NK-92 (cell line): ENCODE results near the gene BCL2.
A peak's percentile ranks its signal among the peaks of the same experiment; 100 is the strongest.

ENCODE experiments used
- DNase-seq: peaks from one replicate; lab custom pipeline; 2025; ENCODE audit not compliant: unreplicated experiment; lab: John Stamatoyannopoulos, UW

BCL2 gene

DNA sequence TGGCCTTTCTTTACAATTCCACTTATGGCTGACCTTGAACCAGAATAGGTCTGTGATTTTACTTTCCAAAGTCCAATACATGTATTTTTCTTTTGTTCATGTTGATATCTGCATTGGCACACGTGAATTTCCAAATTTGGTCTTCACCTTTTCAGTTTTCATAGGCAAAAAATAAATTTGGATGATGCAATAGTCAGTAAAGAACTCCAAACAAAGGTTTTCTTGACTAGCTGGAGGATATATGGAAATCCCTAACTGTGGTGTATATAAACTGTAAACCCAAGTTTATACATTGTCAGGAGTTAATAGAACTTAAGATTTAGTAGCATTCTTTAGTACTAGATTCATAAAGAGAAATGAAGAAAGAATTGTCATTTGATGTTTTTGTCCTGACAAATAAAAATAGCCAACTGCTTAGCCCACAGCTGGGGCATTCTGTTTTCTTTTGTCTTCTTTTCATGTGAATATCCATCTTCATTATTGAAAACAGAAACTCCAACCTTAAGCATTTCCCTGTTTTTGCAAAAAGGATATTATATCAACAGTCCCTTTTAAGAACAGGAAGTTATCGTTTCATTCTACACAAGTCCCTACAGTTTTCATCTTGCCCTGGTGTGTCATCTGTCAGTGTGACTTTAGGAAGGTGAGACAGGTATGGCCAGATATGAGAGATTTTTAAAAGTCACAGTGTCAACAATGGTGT is 132.9 kb downstream of the BCL2 start:
- DNase-seq: no peak

DNA sequence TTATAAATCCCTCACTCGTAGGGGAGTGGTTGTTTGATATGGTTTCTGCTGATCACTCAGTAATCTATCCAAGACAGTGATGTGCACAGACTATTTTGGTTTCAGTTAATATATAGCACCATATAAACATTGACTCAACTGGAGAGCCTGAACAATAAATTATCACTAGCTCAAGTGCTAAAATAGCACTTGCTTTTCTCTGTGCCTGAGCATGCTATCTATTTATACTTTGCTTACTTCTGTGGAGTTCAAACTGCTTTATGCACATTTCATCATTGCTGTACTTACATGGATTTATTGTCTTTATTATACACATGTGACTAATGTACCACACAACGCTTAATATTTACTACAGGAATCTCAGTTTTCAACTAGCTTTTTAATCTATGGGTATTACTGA is 133.6 kb downstream of the BCL2 start:
- no peak for DNase-seq

DNA sequence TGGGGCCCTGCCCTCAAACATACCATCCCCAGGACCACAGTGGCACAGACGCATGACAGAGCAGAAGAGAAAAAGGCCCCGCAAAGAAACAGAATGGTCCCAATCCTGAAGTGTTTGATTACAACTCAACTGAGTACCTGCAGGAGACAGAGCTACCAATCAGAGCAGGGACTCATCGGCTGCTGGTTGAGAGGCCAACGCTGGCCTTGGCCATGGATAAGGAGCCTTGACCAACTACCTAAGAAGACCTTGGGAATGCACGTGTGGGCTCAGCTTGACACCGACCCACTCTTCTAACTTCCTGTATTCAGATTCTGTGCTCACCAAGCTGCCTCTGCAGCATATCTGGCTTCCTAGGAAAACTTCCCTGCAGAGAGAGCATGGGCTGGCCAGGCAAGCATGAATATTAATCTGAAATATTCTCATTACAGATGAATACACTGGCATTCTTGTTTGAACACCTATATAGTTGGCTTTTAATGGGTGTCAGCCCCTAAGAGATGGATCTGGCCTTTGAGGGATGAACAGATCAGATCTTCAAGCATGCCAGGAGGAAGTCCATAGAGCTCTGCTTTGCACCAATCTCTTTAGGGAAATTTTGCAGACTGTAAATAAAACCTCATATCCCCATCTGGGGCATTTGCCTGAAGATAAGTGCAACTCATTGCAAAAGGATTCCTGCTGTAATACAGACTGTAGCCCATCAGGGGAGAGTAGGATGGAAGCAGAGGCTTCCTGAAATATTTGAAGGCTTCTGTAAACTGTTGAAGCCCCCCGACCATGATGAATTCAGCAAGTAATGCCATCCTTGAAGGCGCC is 135.4 kb downstream of the BCL2 start:
- DNase-seq: no peak

DNA sequence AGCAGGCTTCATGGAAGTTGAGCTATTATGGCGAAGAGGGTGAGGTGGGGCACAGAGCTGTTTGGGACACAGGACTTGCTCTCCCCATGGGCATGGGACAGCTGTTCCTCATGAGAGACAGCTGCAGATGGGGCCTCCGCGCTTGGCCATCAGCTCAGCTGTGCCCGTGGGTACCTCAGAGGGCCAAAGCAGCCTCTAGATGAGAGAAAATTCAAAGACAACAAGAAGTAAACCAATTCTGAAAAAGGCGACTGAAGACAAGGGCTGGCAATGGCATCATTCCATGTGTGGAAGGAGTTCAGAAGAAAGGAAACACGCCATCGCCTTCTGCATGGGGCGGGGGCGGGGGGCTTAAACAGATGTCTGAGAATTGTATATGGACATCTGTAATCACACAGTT is 136.2 kb downstream of the BCL2 start:
- DNase-seq: no peak

DNA sequence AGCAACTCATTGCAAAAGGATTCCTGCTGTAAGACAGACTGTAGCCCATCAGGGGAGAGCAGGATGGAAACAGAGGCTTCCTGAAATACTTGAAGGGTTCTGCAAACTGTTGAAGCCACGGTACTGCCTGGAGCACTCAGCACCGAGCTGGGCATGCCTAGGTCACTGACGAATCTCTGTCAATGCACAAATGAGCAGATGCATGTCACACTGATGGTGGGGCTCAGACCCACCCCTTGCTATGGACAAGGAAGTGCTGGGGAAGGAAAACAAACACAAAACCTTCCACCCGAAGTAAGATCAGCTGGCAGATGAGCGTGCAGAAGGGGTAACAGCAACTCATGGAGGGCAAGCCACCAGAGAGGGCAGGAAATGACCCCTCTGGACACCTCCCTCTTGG is 136.7 kb downstream of the BCL2 start:
- DNase-seq: no peak

DNA sequence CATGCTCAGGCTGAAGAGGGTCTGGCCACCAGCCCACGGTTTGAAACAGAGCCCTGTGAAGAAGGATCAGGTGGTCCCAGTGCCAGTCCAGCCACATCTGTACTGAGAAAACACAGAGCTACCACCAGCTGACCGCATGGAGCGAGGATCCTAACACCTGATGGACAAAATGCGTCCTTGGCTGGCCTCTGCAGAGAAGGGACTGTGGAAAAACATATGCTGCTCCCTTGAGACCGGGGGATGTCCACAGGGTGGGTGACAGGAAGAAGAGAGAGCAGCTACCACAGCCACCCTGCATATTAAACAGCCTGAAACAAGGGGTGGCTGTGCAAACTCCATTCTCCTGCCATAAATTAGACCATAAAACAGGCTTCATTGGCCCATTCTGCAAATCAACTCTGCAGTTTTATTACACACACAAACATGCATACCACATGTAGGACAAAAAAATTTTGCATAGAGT is 137.2 kb downstream of the BCL2 start:
- DNase-seq: no peak

DNA sequence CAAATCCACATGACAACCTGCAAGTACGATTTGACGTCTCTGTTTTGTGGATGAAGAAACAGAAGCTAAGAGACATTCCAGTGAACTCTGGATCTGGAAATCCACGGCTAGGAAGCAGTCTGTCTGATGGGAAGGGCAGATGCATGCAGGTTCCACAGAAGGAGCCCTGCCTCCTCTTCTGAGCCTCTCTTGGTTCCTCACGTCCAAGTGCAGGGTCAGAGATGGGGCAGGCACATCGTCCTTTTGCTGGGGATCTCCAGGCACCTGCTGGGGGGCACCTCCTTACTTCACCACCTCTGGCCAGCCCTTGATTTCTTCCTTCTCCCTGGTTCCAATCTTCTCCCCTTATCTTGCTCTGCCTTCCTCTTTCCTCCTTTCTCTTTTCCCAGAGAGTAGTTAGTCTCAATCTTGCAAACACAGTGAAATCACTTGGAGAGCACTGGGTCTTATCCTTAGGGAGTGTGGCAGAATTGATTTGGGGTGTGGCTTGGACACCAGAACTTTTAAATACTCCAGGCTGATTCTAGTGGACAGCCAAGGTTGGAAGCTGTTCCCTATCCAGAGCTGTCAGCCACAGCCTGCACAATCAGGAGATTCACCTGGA is 137.8 kb downstream of the BCL2 start:
- no peak for DNase-seq

DNA sequence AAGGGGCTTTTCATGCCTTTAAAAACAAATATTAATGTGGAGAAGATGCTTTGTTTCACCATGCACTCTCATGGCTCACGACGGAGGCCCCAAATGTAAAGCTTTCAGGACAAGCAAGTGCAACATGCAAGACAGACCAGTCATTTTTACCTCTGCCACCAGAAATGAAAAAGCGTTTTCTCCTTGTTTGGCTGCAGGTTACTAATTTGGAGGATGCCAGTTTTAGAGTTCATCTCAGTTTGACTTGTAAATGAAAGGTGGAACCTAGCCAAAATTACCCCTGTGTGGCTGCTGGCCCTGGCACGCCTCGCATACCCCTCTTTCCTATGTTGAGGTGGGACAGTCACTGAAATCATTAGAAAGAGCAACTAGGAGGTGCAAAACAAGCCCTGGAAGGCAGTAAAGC is 138.6 kb downstream of the BCL2 start:
- no peak for DNase-seq

DNA sequence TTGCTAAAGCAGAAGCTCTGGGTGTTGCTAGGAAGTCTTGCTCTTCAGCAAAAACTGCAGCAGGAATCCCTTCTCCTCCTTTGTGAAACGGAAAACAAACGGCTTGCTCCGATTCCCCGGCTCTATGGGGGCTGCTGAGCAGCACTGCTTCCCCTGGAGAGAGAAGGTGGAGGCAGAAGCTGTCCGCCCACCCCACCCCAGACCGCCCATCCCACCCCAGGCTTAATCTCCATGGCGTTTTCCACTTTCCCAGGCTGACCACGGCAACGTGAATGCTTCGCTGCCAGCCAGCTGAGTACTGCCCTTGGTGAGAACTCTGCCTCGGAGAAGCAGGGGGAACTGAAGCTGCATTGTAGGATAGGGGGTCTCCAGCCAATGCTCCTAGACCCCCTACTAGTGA is 139.2 kb downstream of the BCL2 start:
- no peak for DNase-seq

DNA sequence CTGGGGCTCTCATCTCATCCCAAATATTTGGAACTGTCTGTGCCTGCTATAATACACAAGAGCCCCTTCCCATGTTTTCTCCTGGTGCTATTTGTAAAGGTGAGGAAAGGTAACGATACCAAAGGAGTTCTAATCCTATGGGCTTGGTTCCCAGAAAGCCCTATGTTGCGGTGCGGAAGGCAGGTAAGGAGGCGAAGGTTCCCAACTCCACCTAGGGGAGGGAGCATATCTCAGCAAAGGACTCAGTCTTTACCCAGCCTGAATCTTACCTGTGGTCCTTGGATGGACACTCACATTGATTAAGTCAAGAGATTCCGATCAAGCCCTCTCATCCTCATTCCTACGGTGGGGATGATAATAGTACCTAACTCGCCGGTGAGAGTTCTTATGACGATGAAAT is 140.1 kb downstream of the BCL2 start:
- DNase-seq: no peak

DNA sequence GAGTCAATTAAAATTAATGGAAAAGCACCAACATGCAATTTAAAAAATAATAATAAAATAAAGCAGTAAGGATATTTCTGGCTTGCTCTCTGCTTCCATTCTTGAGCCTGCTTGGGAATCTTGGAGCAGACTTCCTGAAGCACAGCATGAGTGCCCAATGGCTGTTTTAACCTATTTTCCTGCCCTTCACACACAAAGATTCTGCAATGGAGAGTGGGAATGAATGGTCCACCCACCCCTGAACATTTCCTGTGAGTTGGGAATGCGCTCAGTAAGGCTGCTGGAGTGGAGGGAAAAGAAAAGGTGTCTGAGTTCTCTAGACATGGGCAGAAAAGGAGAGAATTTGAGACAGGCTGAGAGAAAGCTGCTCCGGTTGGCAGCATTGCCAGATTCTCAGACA is 140.6 kb downstream of the BCL2 start:
- no peak for DNase-seq

DNA sequence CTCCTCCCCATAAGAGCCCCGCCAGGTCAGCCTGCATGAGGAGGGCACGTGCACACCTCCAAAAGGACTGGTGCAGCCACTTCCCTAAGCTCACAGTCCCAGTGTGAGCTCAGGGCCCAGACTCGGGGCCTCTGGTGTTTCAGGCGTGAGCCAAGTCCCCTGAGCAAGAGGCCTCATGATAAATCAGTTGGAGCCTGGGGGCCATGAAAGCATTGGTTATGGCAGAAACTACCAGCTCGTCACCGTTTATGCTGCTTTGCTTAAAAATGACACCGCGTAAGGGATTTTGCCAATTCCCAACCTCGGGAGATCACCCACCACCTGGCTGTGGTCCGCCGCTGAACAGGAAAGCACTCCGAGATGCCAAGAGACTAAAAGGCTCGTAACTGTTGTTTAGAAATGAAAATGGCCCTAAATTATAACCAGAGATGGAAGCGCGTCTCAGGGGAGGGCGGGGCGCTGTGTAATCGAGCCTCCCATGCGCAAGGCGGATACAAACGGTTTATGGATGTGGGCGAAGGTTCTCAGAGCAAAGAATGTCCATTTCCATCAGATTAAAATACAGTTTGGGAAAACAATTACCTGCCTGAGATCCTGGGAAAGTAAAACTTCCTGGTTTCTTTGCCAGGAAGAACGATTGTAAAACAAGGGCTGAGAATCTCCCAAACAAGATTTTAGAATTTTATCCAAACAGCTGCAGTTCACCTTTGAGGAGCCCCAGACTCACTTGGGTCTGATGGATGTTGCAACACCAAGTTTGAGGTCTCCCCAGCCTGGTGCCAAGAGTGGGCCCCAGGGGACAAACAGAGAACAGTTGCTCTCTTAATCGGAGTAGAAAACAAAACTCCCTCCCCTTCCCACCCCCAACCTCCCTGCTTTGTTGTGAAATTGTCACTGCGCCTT is 141.4 kb downstream of the BCL2 start:
- no peak for DNase-seq

DNA sequence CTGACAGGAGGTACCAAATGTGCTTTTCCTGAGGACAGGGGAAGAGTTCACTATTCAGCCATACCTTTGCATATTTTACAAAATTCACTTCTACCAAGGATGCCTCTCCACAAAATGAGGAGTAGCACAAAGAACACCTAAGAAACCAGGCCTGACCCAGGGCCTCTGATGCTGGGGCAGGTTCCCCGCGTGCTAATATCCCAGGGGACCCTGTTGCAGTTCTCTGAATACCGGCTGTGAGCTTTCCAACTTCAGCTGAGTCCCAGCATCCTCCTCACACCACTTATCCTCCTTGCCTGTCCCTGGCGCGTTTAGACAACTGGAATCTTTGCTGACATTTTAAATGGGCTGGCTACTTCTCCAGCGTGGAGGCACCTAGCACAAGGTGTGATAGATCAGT is 142.3 kb downstream of the BCL2 start:
- DNase-seq: no peak

DNA sequence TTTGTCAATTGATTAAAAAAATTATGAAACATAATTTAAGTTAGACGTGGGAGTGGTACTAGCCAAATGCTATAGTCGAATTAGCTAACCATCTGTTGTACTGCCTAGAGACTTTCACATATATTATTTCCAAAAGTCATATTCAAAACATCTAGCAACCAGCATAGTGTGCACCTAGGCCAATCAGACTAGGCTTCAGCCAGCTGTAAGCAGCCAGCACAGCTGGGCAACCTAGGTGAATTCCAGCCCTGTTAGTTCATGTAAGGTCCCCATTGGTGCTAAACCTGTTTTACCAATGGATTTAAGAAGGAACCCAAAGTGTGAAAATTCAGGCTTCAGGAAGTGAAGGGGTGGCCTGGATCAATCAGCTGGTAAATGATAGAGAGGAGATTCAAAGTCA is 144.3 kb downstream of the BCL2 start:
- no peak for DNase-seq

DNA sequence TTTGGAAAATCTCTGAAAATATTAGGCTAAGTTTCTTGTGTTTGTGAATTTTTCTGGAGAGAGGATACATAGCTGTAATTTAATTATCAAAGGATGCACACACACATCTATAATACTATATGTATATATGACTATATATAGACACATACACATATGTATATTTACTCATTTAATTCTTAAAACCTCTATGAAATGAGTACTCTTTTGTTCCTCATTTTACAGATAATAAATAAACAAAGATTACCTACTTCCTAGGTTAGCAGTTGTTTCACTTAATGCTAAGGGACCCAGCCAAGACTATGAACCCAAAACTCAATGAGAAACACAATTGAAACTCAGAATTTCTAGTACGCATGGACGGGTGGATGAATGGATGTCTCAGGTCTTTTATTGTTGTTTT is 145.6 kb downstream of the BCL2 start:
- no peak for DNase-seq

DNA sequence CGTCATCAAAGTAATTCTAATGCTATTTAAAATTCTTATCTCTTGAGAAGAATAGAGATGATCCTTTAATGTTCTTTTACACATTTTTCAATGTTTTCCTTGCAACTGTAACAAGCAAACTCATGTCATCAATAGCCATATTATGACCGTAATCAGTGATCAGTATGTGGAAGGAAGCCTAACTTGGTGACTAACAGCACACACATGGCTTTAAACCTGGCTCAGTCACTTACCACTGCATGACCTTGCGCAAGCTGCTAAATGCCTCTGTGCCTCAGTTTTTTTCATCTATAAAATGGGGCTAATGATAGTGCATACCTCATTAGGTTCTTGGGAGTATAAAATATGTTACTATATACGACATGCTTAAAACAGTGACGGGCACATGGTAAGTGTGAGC is 149.7 kb downstream of the BCL2 start:
- DNase-seq: no peak

DNA sequence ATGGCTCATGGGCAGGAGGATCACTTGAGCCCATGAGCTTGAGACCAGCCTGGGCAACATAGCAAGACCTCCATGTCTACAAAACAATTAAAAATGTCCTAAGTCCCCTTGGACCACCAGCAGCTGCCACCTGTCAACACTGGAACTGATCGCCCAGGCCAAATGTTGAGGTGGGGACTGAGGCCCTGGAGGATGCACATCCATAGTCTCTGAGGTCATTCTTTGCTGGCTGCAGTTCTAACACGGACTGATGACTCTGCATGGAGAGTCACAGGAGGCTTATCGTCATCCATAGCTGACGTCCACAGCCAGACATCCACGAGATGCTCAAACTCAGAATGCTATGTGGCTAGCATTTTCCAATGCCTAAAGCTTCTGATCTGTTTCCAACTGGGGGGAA is 151.3 kb downstream of the BCL2 start:
- no peak for DNase-seq

DNA sequence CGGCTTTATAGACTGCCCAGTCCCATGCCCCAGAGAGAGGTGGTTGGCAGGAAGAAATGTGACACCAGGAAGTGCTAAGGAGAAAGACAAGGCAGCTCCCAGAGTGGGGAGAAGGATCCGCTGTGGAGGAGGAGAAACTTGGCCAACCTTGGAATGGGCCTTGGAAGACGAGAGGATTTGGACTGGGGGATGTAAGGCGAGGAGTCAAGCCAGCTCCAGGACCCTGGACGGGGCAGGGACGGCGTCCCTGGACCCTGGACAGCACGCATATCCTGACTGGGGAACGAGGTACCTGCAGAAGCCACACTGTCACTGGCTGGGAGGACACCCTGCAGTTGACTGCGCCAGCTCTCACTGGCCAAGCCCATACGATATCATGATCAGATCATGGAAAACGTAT is 153.4 kb downstream of the BCL2 start:
- no peak for DNase-seq

DNA sequence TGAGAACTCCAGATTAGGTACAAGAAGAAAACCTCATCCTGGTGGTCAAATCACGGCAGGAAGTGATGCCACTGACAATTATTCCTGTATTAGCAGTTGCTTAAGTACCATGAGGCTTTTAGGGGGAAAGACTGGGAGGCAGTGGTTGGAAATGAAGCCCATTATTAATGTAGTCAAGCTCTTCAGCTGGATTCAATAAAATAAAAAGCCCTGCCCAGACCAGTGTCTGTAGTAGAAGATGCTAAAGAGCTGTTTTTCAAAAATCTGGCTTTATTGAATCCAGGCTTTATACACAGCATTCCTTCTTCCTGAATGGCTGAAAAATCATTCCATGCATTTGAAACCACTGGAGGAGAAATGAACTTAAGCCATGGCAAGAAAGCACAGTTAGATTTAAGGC is 155.2 kb downstream of the BCL2 start:
- no peak for DNase-seq

DNA sequence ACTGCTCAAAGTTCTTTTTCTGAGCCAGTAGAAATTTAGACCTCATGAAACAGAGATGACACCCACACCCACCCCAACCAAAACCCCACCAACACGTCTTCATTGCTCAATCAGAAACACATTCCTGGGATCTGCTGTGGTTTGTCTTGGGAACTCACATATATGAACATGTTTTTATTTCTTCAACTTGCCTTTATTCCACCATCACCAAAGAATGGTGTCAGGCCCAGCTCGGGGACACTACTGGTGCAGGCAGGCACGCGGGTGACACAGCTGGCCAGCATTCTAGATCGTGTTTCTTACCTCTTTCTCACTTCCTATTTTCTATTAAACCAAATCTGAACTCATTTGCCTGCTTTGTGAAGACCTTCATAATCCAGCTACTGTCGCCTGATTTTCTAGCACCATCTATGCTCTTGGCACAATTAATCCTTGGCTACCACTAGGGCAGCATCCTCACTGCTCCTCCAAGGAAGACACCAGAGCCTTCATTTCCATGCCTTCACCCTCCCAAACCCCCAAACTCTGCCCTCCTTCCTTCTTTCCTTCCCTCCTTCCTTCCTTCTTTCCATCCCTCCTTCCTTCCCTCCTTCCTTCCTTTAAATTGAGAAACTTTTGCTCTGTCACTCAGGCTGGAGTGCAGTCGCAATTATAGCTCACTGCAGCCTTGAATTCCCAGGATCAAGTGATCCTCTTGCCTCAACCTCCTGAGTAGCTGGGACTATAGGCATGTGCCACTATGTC is 157.1 kb downstream of the BCL2 start:
- peak; percentile 3 for DNase-seq
